Immature natural killer cell (primary cell): ENCODE measurements around the gene PLCE1. TPM values are rescaled to one million over a fixed set of nuclear protein-coding genes. Genes with fewer than 3 reads are reported as not detected.

Experiments used
- DNase-seq, 3 donors: peaks; one replicate each; pipeline ENCODE4 v3.0.0; 2022; ENCODE audit warnings: mixed read lengths in 1 of 3
- H3K27ac Mint-ChIP-seq, 6 donors: one replicate each; pipeline ENCODE4 v1.8.0; 2020; ENCODE audit warnings: mixed read lengths in 6 of 6, mild to moderate bottlenecking in 5 of 6, inconsistent platforms in 4 of 6, moderate library complexity in 3 of 6
- H3K27me3 Mint-ChIP-seq, 3 donors: one replicate each; pipeline ENCODE4 v1.8.0; 2020 to 2021; ENCODE audit warnings: low read depth in 3 of 3, mild to moderate bottlenecking in 3 of 3, mixed read lengths in 3 of 3, moderate library complexity in 3 of 3, inconsistent platforms in 1 of 3
- H3K36me3 Mint-ChIP-seq, 3 donors: one replicate each; pipeline ENCODE4 v1.8.0; 2020; ENCODE audit warnings: mixed read lengths in 3 of 3, inconsistent platforms in 2 of 3, mild to moderate bottlenecking in 2 of 3
- H3K4me1 Mint-ChIP-seq, 2 donors: one replicate each; pipeline ENCODE4 v1.8.0; 2020; ENCODE audit warnings: inconsistent platforms in 2 of 2, mild to moderate bottlenecking in 2 of 2, mixed read lengths in 2 of 2, moderate library complexity in 1 of 2
- H3K4me3 Mint-ChIP-seq, 5 donors: one replicate each; pipeline ENCODE4 v1.8.0; 2020; ENCODE audit warnings: mild to moderate bottlenecking in 5 of 5, mixed read lengths in 5 of 5, inconsistent platforms in 3 of 5, moderate library complexity in 3 of 5
- H3K9me3 Mint-ChIP-seq, 6 donors: one replicate each; pipeline ENCODE4 v1.8.0; 2020; ENCODE audit warnings: mild to moderate bottlenecking in 6 of 6, mixed read lengths in 6 of 6, inconsistent platforms in 4 of 6, moderate library complexity in 3 of 6
- polyA plus RNA-seq, 3 donors: library from polyadenylated mRNA; unstranded; fragments of 300-500 nt; fragmentation: Illumina TruSeq; gene quantifications; one replicate each; pipeline ENCODE4 v1.2.3, GENCODE V29; 2021

PLCE1 gene
- polyA plus RNA-seq, 3 donors from 2014 or later, result 0.03 to 0.08 TPM; not detected in 1

DNA sequence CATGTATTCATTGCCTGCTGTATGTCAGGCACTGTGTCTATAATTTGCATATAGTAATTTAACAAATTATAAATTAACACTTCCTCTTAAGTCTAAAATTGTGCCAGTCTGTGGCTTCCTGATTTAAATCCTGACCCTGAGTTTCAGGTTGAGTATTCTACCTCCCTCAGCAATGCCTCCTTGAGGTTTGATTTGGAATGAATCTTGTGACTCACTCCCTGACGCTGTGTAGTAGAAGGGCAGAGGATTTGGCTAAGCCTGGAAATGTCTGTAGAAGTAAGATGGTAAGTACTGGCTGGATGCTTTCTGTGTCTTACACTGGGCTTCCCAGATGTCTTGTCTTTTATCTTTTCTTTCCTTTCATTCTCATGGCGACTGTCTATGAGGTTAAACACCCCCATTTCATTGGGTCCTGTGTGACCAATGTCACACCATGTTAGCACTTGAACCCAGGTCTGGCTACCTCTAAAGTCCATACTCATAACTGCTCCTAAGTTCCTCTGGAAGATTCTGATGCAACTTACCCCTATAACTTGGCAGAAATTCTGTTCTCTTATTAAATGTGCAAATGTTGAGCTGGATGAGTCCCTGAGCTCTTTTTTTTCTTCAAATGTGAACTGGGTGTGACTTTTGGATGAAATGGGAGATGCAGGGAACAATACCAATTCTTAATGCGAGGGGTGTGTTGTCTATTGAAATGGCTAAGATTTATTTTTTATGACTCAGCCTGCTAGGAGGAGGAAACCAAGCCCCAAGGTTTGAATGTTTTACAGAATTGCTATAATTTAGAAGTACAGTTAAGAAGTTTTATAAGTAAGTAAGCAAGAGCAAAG lies 48.5 kb downstream of the PLCE1 start:
- no peak for DNase-seq
- no peaks in the 10 kb centered on the region for H3K36me3 Mint-ChIP-seq
- H3K4me3 Mint-ChIP-seq, result no peak overlapping the region
- peaks cover 0 to 2% (median 2%) of the 10 kb centered on the region in 3 donors for H3K27me3 Mint-ChIP-seq
- H3K27ac Mint-ChIP-seq, result no peak overlapping the region
- peaks cover 0 to 4% (median 0%) of the 10 kb centered on the region in 6 donors for H3K9me3 Mint-ChIP-seq
- H3K4me1 Mint-ChIP-seq, result no peaks in the 10 kb centered on the region

- no peak overlapping the region for H3K4me3 Mint-ChIP-seq
- H3K27ac Mint-ChIP-seq, result no peak overlapping the region
- peaks cover 0 to 4% (median 0%) of the 10 kb centered on the region in 6 donors for H3K9me3 Mint-ChIP-seq
- DNase-seq, result no peak
- no peaks in the 10 kb centered on the region for H3K36me3 Mint-ChIP-seq
- peaks cover 0 to 2% (median 2%) of the 10 kb centered on the region in 3 donors for H3K27me3 Mint-ChIP-seq
- no peaks in the 10 kb centered on the region for H3K4me1 Mint-ChIP-seq
These were observed 49.1 kb downstream of the PLCE1 start for GRCh38 chr10:94042834-94043175.

Other genes with a start within 250 kb of the PLCE1 start
- gene LGI1, start 236.0 kb upstream of the PLCE1 start, polyA plus RNA-seq, result not detected
- gene SLC35G1, start 100.0 kb upstream of the PLCE1 start, polyA plus RNA-seq, result under 1 TPM in 2 of 3 donors, not detected in 1; 0.63 to 0.78 TPM